Body of pancreas (tissue), 4 donors: ENCODE data around the gene TMEM266. TPM values are rescaled to one million over a fixed set of nuclear protein-coding genes. Genes with fewer than 3 reads are reported as not detected.
A peak's percentile ranks its signal among the peaks of the same experiment; 100 is the strongest.

ENCODE experiments used
- ATAC-seq: fragments of 150-250 bp; one replicate; pipeline ENCODE4 v1.9.1; 2016
- DNase-seq, 4 donors: peaks; one replicate each; pipeline ENCODE4 v3.0.0-alpha.2; 2019
- H3K27ac ChIP-seq, 4 donors: fragments of 200-600 bp; sonication (generic); 1 replicate in 3 of 4; 2 replicates in 1 of 4; pipeline versions ENCODE4 v1.5.1 to v1.6.1; 2016 to 2019; ENCODE audit warnings: mild to moderate bottlenecking in 1 of 4, mixed read lengths in 1 of 4, moderate library complexity in 1 of 4
- H3K27me3 ChIP-seq, 2 donors: fragments of 200-600 bp; sonication (generic); one replicate each; pipeline ENCODE4 v1.6.0; 2016; ENCODE audit warnings: mild to moderate bottlenecking in 1 of 2
- H3K36me3 ChIP-seq, 2 donors: fragments of 200-600 bp; sonication (generic); replicated peaks in 1 of 2; 2 replicates each; pipeline ENCODE4 v1.5.1; 2016; ENCODE audit warnings: low read depth in 2 of 2; ENCODE audit not compliant: insufficient read depth in 1 of 2
- H3K4me1 ChIP-seq: fragments of 200-600 bp; sonication (generic); one replicate; pipeline ENCODE4 v1.6.0; 2016
- H3K4me3 ChIP-seq, 2 donors: fragments of 200-600 bp; sonication (generic); 1 replicate in 1 of 2; 2 replicates in 1 of 2; pipeline ENCODE4 v1.5.1; 2016 to 2019
- H3K9me3 ChIP-seq, 3 donors: fragments of 200-600 bp; sonication (generic); 1 replicate in 2 of 3; 2 replicates in 1 of 3; pipeline ENCODE4 v1.5.1; 2016
- POLR2A ChIP-seq, 3 donors: fragments of 450-650 bp; IDR thresholded peaks; one replicate each; pipeline ENCODE4 v1.6.1; 2016; ENCODE audit warnings: antibody characterized with exemption in 3 of 3, mild to moderate bottlenecking in 2 of 3
- WGBS, 2 donors: methylation state at CpG; one replicate each; pipeline ENCODE4 v1.1.5; 2017; 5-methylcytosine and 5-hydroxymethylcytosine counted together
- intact Hi-C: fragments of 100-400 bp; cut with DNase I; formaldehyde crosslinking; loops from one replicate; pipeline ENCODE4 v1.15.1; 2023
- total RNA-seq, 2 donors: library from RNA; depleted of rRNA; stranded (reverse); fragments of >200 nt; gene quantifications; one replicate each; pipeline ENCODE4 v1.1.0, GENCODE V29; 2016
- TF ChIP-seq, protein P1 (sequence below), 7 experiments: fragments of 450-650 bp in 4 of 7; fragments of 200-600 bp in 3 of 7; sonication (generic) in 3 of 7; IDR thresholded peaks; one replicate each; pipeline ENCODE4 v1.5.1; 2016 to 2019; ENCODE audit warnings: antibody characterized with exemption in 7 of 7

TMEM266 gene
- total RNA-seq, 2 donors from 2014 or later = 0.66 to 9.1 TPM

DNA sequence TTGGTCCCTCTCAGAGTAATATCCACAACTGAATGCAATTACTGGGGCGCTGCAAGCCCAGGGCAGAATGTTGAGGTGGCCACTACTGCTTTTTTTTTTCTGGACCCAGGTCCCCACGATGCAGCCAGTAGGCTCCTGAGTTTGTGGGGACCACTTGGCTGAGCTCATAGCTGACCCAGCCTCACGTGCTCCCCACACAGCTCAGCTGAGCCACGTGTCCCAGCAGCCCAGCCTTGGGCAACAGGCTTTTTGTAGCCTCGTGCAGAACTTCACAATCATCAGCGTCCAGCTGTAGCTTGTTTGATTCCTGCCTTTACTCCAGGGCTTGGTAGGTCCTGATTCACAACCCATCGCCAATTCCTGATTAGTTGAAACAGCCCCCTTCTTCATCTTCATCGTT, 134.1 kb downstream of the TMEM266 start:
- Histone ChIP-seq H3K9me3 (no peaks in the 10 kb centered on the region), H3K4me3 (no peak overlapping the region), H3K27ac (no peak overlapping the region), H3K27me3 (no peaks in the 10 kb centered on the region), H3K4me1 (peaks cover 31% of the 10 kb centered on the region), H3K36me3 (no peaks in the 10 kb centered on the region)
- no peak for ATAC-seq
- TF ChIP-seq, protein P1, sequence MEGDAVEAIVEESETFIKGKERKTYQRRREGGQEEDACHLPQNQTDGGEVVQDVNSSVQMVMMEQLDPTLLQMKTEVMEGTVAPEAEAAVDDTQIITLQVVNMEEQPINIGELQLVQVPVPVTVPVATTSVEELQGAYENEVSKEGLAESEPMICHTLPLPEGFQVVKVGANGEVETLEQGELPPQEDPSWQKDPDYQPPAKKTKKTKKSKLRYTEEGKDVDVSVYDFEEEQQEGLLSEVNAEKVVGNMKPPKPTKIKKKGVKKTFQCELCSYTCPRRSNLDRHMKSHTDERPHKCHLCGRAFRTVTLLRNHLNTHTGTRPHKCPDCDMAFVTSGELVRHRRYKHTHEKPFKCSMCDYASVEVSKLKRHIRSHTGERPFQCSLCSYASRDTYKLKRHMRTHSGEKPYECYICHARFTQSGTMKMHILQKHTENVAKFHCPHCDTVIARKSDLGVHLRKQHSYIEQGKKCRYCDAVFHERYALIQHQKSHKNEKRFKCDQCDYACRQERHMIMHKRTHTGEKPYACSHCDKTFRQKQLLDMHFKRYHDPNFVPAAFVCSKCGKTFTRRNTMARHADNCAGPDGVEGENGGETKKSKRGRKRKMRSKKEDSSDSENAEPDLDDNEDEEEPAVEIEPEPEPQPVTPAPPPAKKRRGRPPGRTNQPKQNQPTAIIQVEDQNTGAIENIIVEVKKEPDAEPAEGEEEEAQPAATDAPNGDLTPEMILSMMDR (IDR thresholded peaks at IDR 0.05) = no peak
- intact Hi-C loops = no loop called here
- 75 to 80% methylated on average over 8 of the region's 8 CpGs for WGBS, 2 donors
- no peak for DNase-seq

GRCh38 chr15:76195506-76196268, 135.9 kb downstream of the TMEM266 start:
- H3K4me1 ChIP-seq = peaks cover 24% of the 10 kb centered on the region

GRCh38 chr15:76196269-76197231, 136.8 kb downstream of the TMEM266 start:
- Histone ChIP-seq H3K9me3 (no peaks in the 10 kb centered on the region), H3K27me3 (no peaks in the 10 kb centered on the region), H3K4me3 (no peak overlapping the region), H3K27ac (peak overlapping the region; percentile 14 to 69 (median 51)), H3K36me3 (no peaks in the 10 kb centered on the region), H3K4me1 (peaks cover 17% of the 10 kb centered on the region)
- DNase-seq (peak; percentile 63 to 80 (median 76)), ATAC-seq (peak; percentile 86)
- TF ChIP-seq POLR2A (IDR thresholded peaks at IDR 0.05) = no peak
- TF ChIP-seq, protein P1 (IDR thresholded peaks at IDR 0.05) = no peak
- intact Hi-C loops = loop anchor here (5.0 kb wide), 1 partner anchor 136 kb away; no protein-coding TSS in a partner anchor
- 36 to 49% methylated on average over 12 to 18 of the region's 18 CpGs for WGBS, 2 donors

More at GRCh38 chr15:76195506-76196268, 135.9 kb downstream of the TMEM266 start:
- H3K9me3 ChIP-seq = no peaks in the 10 kb centered on the region
- H3K27me3 ChIP-seq = no peaks in the 10 kb centered on the region
- H3K36me3 ChIP-seq = no peaks in the 10 kb centered on the region
- DNase-seq (no peak), ATAC-seq (no peak)
- no peak overlapping the region for H3K4me3 ChIP-seq
- intact Hi-C loops = loop anchor here (5.0 kb wide), 1 partner anchor 137 kb away; no protein-coding TSS in a partner anchor
- peak overlapping the region in 1 of 4 donors; percentile 69 for H3K27ac ChIP-seq
- TF ChIP-seq, protein P1 (IDR thresholded peaks at IDR 0.05) = no peak
- TF ChIP-seq POLR2A (IDR thresholded peaks at IDR 0.05) = no peak
- 86 to 94% methylated on average over 6 to 7 of the region's 7 CpGs for WGBS, 2 donors

DNA sequence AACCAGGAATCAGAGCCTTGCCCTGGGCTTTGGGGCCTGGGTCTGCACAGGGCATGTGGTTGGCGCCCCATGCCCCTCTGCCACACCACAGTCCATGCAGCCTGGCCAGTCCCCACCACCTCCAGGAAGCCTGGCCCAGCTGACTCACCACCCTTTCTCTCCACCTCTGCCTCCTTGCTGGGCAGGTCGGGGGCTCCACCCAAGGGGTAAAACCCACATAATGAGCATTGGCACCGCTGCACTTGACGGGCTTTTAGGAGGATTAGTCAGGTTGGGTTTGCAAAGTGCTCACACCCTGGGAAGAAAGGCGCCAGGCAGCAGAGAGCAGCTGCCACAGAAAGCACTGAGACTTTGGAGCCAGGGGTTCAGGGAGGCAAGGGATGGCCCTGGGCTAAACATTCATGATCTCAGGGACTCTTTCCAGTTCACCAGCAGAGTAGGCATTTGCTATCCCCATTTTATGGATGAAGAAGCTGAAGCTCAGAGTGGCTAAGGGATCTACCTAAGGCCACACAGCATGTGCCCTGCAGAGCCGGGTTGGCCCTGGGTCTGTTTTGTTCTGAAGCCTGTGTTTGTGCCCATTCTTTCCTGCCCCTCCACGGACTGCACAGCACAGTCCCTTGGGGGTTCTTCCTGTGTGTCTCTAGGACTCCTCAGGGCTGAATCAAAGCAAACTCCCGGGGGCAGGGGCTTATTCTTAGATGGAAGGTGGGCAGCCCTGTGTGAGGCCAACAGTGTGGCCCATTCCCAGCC, 138.1 kb downstream of the TMEM266 start:
- intact Hi-C loops = loop anchor here (5.0 kb wide), 1 partner anchor 134 kb away; no protein-coding TSS in a partner anchor
- Histone ChIP-seq H3K4me3 (no peak overlapping the region), H3K36me3 (no peaks in the 10 kb centered on the region), H3K4me1 (peaks cover 17% of the 10 kb centered on the region), H3K27me3 (no peaks in the 10 kb centered on the region), H3K27ac (no peak overlapping the region), H3K9me3 (no peaks in the 10 kb centered on the region)
- DNase-seq (no peak), ATAC-seq (no peak)
- TF ChIP-seq, protein P1 (IDR thresholded peaks at IDR 0.05) = no peak
- TF ChIP-seq POLR2A (IDR thresholded peaks at IDR 0.05) = no peak
- WGBS, 2 donors = 89 to 93% methylated on average over 5 to 8 of the region's 8 CpGs
